ENCODE results near the gene KIF7.

The KIF7 gene

DNA sequence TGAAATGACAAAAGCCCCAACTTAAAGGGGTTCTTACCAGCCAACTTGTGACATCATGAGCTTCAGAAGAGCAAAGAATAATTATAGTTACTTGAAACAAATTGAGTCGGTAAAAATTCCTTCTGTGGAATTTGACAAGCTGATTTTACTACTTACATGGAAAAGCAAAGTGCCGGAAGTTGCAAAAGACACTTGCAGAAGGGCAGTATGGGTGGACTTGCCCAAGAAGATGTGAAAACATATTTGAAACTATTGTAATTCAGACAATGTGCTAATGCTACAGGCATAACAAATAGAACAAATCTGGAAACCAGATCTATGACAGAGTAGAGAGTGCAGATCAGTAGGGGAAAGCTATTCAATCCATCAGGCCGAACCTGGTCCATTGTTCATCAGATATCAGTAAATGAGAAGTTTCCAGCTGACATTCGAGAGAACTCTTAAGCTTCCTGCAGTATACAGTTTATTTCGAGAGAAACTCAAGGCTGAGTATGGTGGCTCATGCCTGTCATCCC lies 2.5 kb upstream of the KIF7 start:
- no peak overlapping the region for H3K4me3 ChIP-seq (ENCODE audit: low read length)
- H3K4me2 ChIP-seq (ENCODE audit: low read length): no peak overlapping the region
- TF ChIP-seq EZH2phosphoT487 (IDR thresholded peaks at IDR 0.05; ENCODE audit: low read depth): no peak
- no peak for TF ChIP-seq CTCF (IDR thresholded peaks at IDR 0.05; ENCODE audit: low read depth, low read length)
- peaks cover 11% of the 10 kb centered on the region for H3K27me3 ChIP-seq (ENCODE audit: low read depth, low read length)
- H3K36me3 ChIP-seq (replicated peaks; ENCODE audit: low read depth, low read length): no peaks in the 10 kb centered on the region
- H3K27ac ChIP-seq (ENCODE audit: low read length): no peak overlapping the region
- no peaks in the 10 kb centered on the region for H3K9me3 ChIP-seq (ENCODE audit: insufficient read depth, low read length)
- H2AFZ ChIP-seq (ENCODE audit: low read depth, low read length): no peak overlapping the region
- no peaks in the 10 kb centered on the region for H3K79me2 ChIP-seq (ENCODE audit: low read length)
- H3K4me1 ChIP-seq (ENCODE audit: low read length): peaks cover 13% of the 10 kb centered on the region
- H3K9ac ChIP-seq (ENCODE audit: low read length): no peak overlapping the region
- H4K20me1 ChIP-seq (ENCODE audit: insufficient read depth, low read length): no peaks in the 10 kb centered on the region

GRCh38 chr15:89656116-89656815 lies 999 bp upstream of the KIF7 start:
- TF ChIP-seq CTCF (IDR thresholded peaks at IDR 0.05; ENCODE audit: low read depth, low read length) (no peak), EZH2phosphoT487 (IDR thresholded peaks at IDR 0.05; ENCODE audit: low read depth) (no peak)
- no peaks in the 10 kb centered on the region for H3K79me2 ChIP-seq (ENCODE audit: low read length)
- peaks cover 3% of the 10 kb centered on the region for H3K36me3 ChIP-seq (replicated peaks; ENCODE audit: low read depth, low read length)
- no peaks in the 10 kb centered on the region for H4K20me1 ChIP-seq (ENCODE audit: insufficient read depth, low read length)
- peaks cover 11% of the 10 kb centered on the region for H3K27me3 ChIP-seq (ENCODE audit: low read depth, low read length)
- H3K27ac ChIP-seq (ENCODE audit: low read length): no peak overlapping the region
- no peak overlapping the region for H3K9ac ChIP-seq (ENCODE audit: low read length)
- no peak overlapping the region for H3K4me2 ChIP-seq (ENCODE audit: low read length)
- H3K4me1 ChIP-seq (ENCODE audit: low read length): peaks cover 13% of the 10 kb centered on the region
- no peaks in the 10 kb centered on the region for H3K9me3 ChIP-seq (ENCODE audit: insufficient read depth, low read length)
- no peak overlapping the region for H2AFZ ChIP-seq (ENCODE audit: low read depth, low read length)
- no peak overlapping the region for H3K4me3 ChIP-seq (ENCODE audit: low read length)

DNA sequence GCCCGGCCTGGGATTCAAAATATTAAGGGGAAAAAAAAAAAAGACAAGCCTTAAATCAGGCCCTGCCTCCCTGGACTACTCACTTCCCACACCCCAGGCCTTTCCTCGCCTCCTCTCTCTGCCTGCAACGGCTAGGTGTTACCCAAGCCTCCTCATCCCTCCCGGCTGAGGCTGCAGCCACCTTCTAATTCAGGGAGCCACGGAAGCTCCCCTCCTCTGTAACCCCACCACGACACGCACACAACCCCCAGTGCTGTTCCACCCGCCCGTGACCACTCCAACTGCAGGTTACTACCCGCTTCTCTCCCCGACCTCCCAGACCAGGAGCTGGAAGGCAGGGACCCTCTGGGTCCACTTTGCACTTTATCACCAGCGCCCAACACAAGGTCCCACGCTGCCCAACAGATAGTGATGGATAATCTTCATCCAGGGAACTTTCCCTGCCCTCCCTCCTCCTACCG lies 936 bp downstream of the KIF7 start:
- Histone ChIP-seq H3K27me3 (ENCODE audit: low read depth, low read length) (no peaks in the 10 kb centered on the region), H3K4me3 (ENCODE audit: low read length) (peak overlapping the region; percentile 85), H3K9me3 (ENCODE audit: insufficient read depth, low read length) (no peaks in the 10 kb centered on the region), H3K4me1 (ENCODE audit: low read length) (peaks cover 9% of the 10 kb centered on the region), H3K36me3 (replicated peaks; ENCODE audit: low read depth, low read length) (peaks cover 3% of the 10 kb centered on the region), H3K27ac (ENCODE audit: low read length) (no peak overlapping the region), H3K79me2 (ENCODE audit: low read length) (no peaks in the 10 kb centered on the region), H3K4me2 (ENCODE audit: low read length) (peak overlapping the region; percentile 85), H2AFZ (ENCODE audit: low read depth, low read length) (peak overlapping the region; percentile 73), H4K20me1 (ENCODE audit: insufficient read depth, low read length) (no peaks in the 10 kb centered on the region), H3K9ac (ENCODE audit: low read length) (peak overlapping the region; percentile 69)
- TF ChIP-seq EZH2phosphoT487 (IDR thresholded peaks at IDR 0.05; ENCODE audit: low read depth): no peak
- no peak for TF ChIP-seq CTCF (IDR thresholded peaks at IDR 0.05; ENCODE audit: low read depth, low read length)

DNA sequence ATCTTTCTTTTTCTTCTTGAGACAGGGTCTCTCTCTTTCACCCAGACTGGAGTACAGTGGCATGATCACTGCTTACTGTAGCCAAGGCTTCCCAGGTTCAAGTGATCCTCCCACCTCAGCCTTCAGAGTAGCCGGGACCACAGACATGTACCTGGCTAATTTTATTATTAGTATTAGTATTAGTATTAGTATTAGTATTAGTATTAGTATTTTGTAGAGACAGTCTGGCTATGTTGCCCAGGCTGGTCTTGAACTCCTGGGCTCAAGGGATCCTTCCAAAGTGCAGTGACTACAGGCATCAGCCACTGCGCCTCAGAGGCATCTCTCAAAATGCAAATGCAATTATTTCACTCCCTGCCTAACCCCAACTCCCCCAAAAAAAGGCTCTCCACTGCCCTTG lies 1.7 kb downstream of the KIF7 start:
- peaks cover 7% of the 10 kb centered on the region for H3K36me3 ChIP-seq (replicated peaks; ENCODE audit: low read depth, low read length)
- no peak overlapping the region for H3K4me3 ChIP-seq (ENCODE audit: low read length)
- no peak overlapping the region for H3K4me2 ChIP-seq (ENCODE audit: low read length)

More for the DNA sequence above, 1.7 kb downstream of the KIF7 start:
- Histone ChIP-seq H3K9ac (ENCODE audit: low read length) (no peak overlapping the region), H4K20me1 (ENCODE audit: insufficient read depth, low read length) (no peaks in the 10 kb centered on the region), H3K79me2 (ENCODE audit: low read length) (no peaks in the 10 kb centered on the region), H3K4me1 (ENCODE audit: low read length) (peaks cover 8% of the 10 kb centered on the region), H2AFZ (ENCODE audit: low read depth, low read length) (no peak overlapping the region), H3K9me3 (ENCODE audit: insufficient read depth, low read length) (no peaks in the 10 kb centered on the region), H3K27ac (ENCODE audit: low read length) (no peak overlapping the region), H3K27me3 (ENCODE audit: low read depth, low read length) (no peaks in the 10 kb centered on the region)
- no peak for TF ChIP-seq EZH2phosphoT487 (IDR thresholded peaks at IDR 0.05; ENCODE audit: low read depth)
- no peak for TF ChIP-seq CTCF (IDR thresholded peaks at IDR 0.05; ENCODE audit: low read depth, low read length)
